ENCODE results near the gene ZFYVE21. TPM values are rescaled to one million over a fixed set of nuclear protein-coding genes. Genes with fewer than 3 reads are reported as not detected.
"Not testable (repeated sequence)": the region's sequence is repeated elsewhere in the genome, so short reads cannot be mapped to it uniquely, and the experiment has no call there.

ZFYVE21 gene
- total RNA-seq, 6 donors from 2014 or later: 29.3 to 92.1 (median 65.5) TPM

GRCh38 chr14:103770500-103770899, 54.9 kb downstream of the ZFYVE21 start:
- H3K27ac ChIP-seq: no peak overlapping the region
- ATAC-seq (ENCODE audit: low FRiP score in 2 of 2): no peak
- DNase-seq: no peak
- no peak for TF ChIP-seq EP300 (IDR thresholded peaks at IDR 0.05)
- no peak for TF ChIP-seq POLR2AphosphoS5 (IDR thresholded peaks at IDR 0.05)
- TF ChIP-seq CTCF (IDR thresholded peaks at IDR 0.05): no peak
- no peak for TF ChIP-seq POLR2A (IDR thresholded peaks at IDR 0.05)
- H3K9me3 ChIP-seq: no peaks in the 10 kb centered on the region
- H3K4me1 ChIP-seq: no peaks in the 10 kb centered on the region
- WGBS, 2 donors: 92 to 100% methylated on average over 2 of the region's 2 CpGs
- H3K27me3 ChIP-seq: no peaks in the 10 kb centered on the region
- H3K36me3 ChIP-seq: peaks cover 0 to 6% (median 2%) of the 10 kb centered on the region in 4 donors
- no peak overlapping the region for H3K4me3 ChIP-seq

DNA sequence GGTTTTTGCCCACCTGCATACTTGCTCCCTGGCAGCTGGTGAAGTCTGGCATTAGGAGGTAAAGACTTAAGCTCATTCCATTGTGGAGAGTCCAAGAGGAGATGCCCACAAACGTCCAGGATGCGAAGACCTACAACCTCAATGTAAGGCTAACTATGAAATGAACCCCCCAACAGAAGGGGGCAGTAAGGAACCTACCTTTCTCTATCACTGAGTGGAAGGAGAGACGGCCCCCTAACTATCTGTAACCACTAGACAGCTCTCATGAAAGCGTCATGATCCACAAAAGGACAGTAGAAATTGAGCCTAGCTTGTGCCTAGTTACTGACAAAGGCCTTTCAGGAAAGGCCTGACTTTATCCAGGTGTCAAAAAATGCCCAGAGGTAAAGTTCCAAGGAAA, 55.3 kb downstream of the ZFYVE21 start:
- Histone ChIP-seq H3K4me3 (no peak overlapping the region), H3K27ac (no peak overlapping the region), H3K27me3 (no peaks in the 10 kb centered on the region), H3K9me3 (no peaks in the 10 kb centered on the region), H3K4me1 (no peaks in the 10 kb centered on the region), H3K36me3 (peaks cover 0 to 6% (median 2%) of the 10 kb centered on the region in 4 donors)
- DNase-seq (no peak), ATAC-seq (ENCODE audit: low FRiP score in 2 of 2) (no peak)
- TF ChIP-seq CTCF (IDR thresholded peaks at IDR 0.05): no peak
- no peak for TF ChIP-seq POLR2AphosphoS5 (IDR thresholded peaks at IDR 0.05)
- no peak for TF ChIP-seq EP300 (IDR thresholded peaks at IDR 0.05)
- TF ChIP-seq POLR2A (IDR thresholded peaks at IDR 0.05): no peak
- 75 to 79% methylated on average over 4 of the region's 4 CpGs for WGBS, 2 donors

DNA sequence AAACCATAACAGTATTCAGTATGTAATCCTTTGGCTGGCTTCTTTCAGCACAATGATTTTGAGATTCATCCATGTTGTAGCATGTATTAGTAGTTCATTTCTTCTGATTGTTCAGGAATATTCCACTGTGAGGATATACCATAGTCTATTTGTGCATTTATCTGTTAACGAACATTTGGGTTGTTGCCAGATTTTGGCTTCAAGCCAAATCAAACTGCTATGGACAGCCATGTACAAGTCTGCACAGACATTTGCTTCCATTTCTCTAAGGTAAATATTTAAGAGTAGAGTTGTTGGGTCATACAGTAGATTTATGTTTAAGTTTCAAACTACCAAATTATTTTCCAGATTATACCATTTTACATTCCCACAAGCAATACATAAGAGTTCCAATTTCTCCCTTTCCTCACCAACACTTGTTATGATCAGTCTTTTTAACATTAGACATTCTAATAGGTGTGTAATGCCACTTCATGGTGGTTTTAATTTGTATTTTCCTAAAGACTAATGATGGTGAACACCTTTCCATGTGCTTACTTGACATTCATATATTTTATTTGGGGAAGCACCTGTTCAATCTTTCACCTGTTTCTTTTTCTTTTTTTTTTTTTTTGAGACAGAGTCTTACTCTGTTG, 56.6 kb downstream of the ZFYVE21 start:
- H3K27me3 ChIP-seq: no peaks in the 10 kb centered on the region
- H3K4me1 ChIP-seq: no peaks in the 10 kb centered on the region
- DNase-seq: no peak
- H3K36me3 ChIP-seq: peaks cover 0 to 6% (median 2%) of the 10 kb centered on the region in 4 donors
- WGBS, 2 donors: 77 to 84% methylated on average over 1 of the region's 1 CpG
- no peaks in the 10 kb centered on the region for H3K9me3 ChIP-seq
- no peak overlapping the region for H3K27ac ChIP-seq
- no peak for ATAC-seq (ENCODE audit: low FRiP score in 2 of 2)
- TF ChIP-seq POLR2A (IDR thresholded peaks at IDR 0.05) (no peak), CTCF (IDR thresholded peaks at IDR 0.05) (no peak), EP300 (IDR thresholded peaks at IDR 0.05) (no peak), POLR2AphosphoS5 (IDR thresholded peaks at IDR 0.05) (no peak)
- H3K4me3 ChIP-seq: no peak overlapping the region

GRCh38 chr14:103773521-103773920, 57.9 kb downstream of the ZFYVE21 start:
- no peak for TF ChIP-seq POLR2A (IDR thresholded peaks at IDR 0.05)
- no peak for TF ChIP-seq POLR2AphosphoS5 (IDR thresholded peaks at IDR 0.05)
- no peak for TF ChIP-seq CTCF (IDR thresholded peaks at IDR 0.05)
- TF ChIP-seq EP300 (IDR thresholded peaks at IDR 0.05): no peak
- peaks cover 0 to 14% (median 4%) of the 10 kb centered on the region in 4 donors for H3K36me3 ChIP-seq
- no peaks in the 10 kb centered on the region for H3K4me1 ChIP-seq
- H3K27ac ChIP-seq: no peak overlapping the region
- no peak overlapping the region for H3K4me3 ChIP-seq
- WGBS, 2 donors: 86 to 89% methylated on average over 2 of the region's 2 CpGs
- H3K9me3 ChIP-seq: no peaks in the 10 kb centered on the region
- no peaks in the 10 kb centered on the region for H3K27me3 ChIP-seq
- no peak for DNase-seq
- ATAC-seq (ENCODE audit: low FRiP score in 2 of 2): no peak

DNA sequence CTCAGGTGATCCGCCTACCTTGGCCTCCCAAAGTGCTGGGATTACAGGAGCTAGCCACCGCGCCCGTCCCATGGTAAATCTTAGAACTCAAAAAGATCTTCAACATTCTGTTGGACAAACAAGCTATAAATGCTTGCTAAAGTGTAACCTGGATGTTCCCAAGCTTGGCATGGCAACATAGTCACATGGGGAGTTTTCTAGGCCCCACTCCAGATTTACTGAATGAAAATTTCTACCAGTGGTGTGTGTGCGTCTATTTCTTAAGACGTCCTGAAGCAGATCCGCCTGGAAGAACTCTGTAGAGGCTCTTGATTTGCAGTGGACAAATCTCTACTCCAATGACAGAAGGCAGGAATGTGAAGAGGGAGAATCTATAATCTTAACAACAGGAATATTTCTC, 59.9 kb downstream of the ZFYVE21 start:
- 85 to 92% methylated on average over 7 of the region's 7 CpGs for WGBS, 2 donors
- Histone ChIP-seq H3K27ac (no peak overlapping the region), H3K36me3 (peaks cover 0 to 20% (median 6%) of the 10 kb centered on the region in 4 donors), H3K4me1 (no peaks in the 10 kb centered on the region), H3K4me3 (no peak overlapping the region), H3K9me3 (no peaks in the 10 kb centered on the region), H3K27me3 (no peaks in the 10 kb centered on the region)
- no peak for TF ChIP-seq POLR2A (IDR thresholded peaks at IDR 0.05)
- TF ChIP-seq EP300 (IDR thresholded peaks at IDR 0.05): no peak
- TF ChIP-seq POLR2AphosphoS5 (IDR thresholded peaks at IDR 0.05): no peak
- TF ChIP-seq CTCF (IDR thresholded peaks at IDR 0.05): no peak
- DNase-seq (no peak), ATAC-seq (ENCODE audit: low FRiP score in 2 of 2) (no peak)

DNA sequence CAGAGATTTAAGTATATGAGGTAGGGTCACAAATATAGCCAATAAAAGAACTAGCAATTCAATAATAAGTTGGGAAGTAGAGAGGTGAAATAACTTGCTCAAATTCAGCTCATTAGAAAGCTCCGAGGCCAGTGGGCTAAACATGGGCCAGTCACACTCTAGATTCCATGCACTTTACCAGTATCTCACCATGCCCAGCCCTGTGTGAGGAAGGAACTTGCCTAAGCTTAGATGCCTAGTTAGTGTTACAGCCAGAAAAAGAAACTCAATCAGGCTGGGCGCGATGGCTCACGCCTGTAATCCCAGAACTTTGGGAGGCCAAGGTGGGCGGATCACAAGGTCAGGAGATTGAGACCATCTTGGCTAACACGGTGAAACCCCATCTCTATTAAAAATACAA, 60.7 kb downstream of the ZFYVE21 start:
- not testable (repeated sequence) for H3K27ac ChIP-seq; H3K9me3 ChIP-seq; DNase-seq; H3K4me3 ChIP-seq; H3K27me3 ChIP-seq; ATAC-seq (ENCODE audit: low FRiP score in 2 of 2); H3K4me1 ChIP-seq
- whole genome bisulfite sequencing, 2 donors: 87 to 97% methylated on average over 6 of the region's 6 CpGs
- peaks cover 0 to 26% (median 5%) of the 10 kb centered on the region in 4 donors for H3K36me3 ChIP-seq
